WTC11 (cell line): Measurements from ENCODE around the gene UBFD1.

Experiments
- CREB1 ChIP-seq: sonication (generic); formaldehyde crosslinking; IDR thresholded peaks from 2 replicates; pipeline ENCODE4 v1.8.0; 2023; ENCODE audit warnings: mild to moderate bottlenecking, missing genetic modification reagents
- CTCF ChIP-seq: fragments of 200-600 bp; IDR thresholded peaks from 2 replicates; pipeline ENCODE4 v1.8.0; 2022; ENCODE audit warnings: antibody characterized with exemption
- E2F4 ChIP-seq: sonication (generic); formaldehyde crosslinking; IDR thresholded peaks from 2 replicates; pipeline ENCODE4 v1.8.1; 2022; ENCODE audit warnings: low read depth, mild to moderate bottlenecking, moderate library complexity, missing genetic modification reagents, borderline replicate concordance
- HMGXB4 ChIP-seq: sonication (generic); formaldehyde crosslinking; IDR thresholded peaks from 2 replicates; pipeline ENCODE4 v1.8.1; 2023; ENCODE audit warnings: mild to moderate bottlenecking, moderate library complexity, missing genetic modification reagents
- JAZF1 ChIP-seq: fragments of 250-450 bp; sonication (Bioruptor Pico); IDR thresholded peaks from 2 replicates; pipeline ENCODE4 v1.9.0; 2021; ENCODE audit warnings: moderate library complexity, mild to moderate bottlenecking, inconsistent platforms
- NFYB ChIP-seq: sonication (generic); formaldehyde crosslinking; conservative IDR thresholded peaks from 2 replicates; pipeline ENCODE4 v1.8.0; 2022; ENCODE audit warnings: low read depth, missing genetic modification reagents
- NR3C1 ChIP-seq: sonication (generic); formaldehyde crosslinking; conservative IDR thresholded peaks from 2 replicates; pipeline ENCODE4 v1.8.1; 2023; ENCODE audit warnings: low read depth, mild to moderate bottlenecking, missing genetic modification reagents

GRCh38 chr16:23608194-23608593 is 50.7 kb downstream of the UBFD1 start:
- TF ChIP-seq CTCF (no peak), E2F4 (CRISPR knock-in tag) (no peak), JAZF1 (no peak), HMGXB4 (no peak), CREB1 (CRISPR knock-in tag) (no peak), NR3C1 (CRISPR knock-in tag) (no peak), NFYB (CRISPR knock-in tag) (no peak)
